Fibroblast of skin of right biceps (primary cell): ENCODE results near the gene ZNF212.
"Not testable (repeated sequence)": the region's sequence is repeated elsewhere in the genome, so short reads cannot be mapped to it uniquely, and the experiment has no call there.

Source experiments
- DNase-seq: peaks from one replicate; pipeline ENCODE4 v3.0.0-alpha.2; 2013

Gene ZNF212

GRCh38 chr7:149255174-149255573, 15.7 kb downstream of the ZNF212 start:
- DNase-seq, result no peak

- no peak for DNase-seq
Measured at GRCh38 chr7:149256568-149256967, 17.1 kb downstream of the ZNF212 start.

DNA sequence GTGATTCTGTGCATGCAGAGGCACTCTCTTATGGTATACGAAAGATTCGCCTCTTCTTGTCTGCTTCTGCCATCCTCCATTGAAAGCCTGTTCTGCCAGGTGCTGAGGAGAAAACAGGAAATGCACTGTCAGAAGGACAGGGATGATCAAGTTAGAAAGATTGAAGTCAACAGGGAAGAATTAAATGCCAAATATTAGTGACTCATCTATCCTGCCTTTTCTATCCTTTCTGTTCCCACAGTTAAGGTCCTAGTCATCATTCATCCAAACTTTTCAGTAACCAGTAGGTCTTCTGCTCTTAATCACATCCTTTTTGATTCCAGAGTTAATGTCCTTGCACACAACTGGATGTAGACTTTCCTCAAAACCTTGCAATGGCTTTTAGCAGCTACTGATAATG, 17.7 kb downstream of the ZNF212 start:
- peak; percentile 49 for DNase-seq

DNA sequence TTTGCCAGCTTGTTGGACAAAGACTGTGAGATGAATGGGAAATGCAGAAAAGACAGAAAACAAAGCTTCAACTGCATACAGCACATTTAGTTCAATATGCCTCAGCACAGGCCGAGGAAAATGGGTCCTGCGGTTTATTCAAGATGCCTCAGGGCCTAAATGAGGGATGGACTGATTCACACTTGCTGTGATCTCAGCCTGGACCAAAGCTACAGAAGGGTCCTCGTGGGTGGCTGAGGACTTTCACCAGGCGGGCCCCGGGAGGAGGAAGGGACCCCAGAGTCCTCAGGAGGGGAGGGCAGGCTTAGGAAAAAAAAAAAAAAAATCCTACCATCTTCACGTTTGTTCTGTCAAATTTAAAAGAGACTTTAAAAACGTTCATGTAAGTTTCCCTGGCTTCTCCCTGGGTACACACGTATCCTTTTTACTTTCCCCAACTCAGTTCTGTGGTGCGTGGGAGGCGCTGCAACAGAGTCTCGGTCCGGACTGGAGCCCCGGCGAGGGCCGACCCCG, 21.9 kb downstream of the ZNF212 start:
- DNase-seq, result peak; percentile 60

- DNase-seq, result peak; percentile 89
Measured at GRCh38 chr7:149261829-149262617, 22.6 kb downstream of the ZNF212 start, which contains the start of gene ZNF783. Gene ZNF783, plus strand, starts transcription at chr7:149262196. Its CDS starts 138 bp downstream, at chr7:149262334.

- no peak for DNase-seq
Measured at GRCh38 chr7:149266451-149266850, 27.0 kb downstream of the ZNF212 start.

GRCh38 chr7:149267733-149268132, 28.3 kb downstream of the ZNF212 start:
- no peak for DNase-seq

- DNase-seq, result not testable (repeated sequence)
Measured at GRCh38 chr7:149274424-149274823, 35.0 kb downstream of the ZNF212 start.

DNA sequence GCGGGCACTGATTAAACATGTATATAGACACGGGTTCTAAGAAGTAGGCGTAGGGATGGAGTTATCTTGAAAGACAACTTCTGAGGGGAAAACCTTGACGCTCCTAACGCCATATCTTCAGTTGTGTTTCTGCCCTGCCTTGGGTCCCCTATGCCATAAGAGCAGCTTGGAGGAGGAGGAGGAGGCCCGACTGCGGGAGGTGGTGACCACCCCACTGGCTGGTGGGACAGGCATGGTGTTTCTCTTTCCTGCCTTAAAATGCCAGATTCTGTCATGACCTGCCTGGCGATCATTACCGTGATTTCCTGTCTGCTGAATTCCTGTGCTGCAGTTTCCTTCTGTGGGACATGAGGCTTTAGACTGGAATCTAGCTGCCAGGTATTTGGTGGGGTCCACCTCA, 38.4 kb downstream of the ZNF212 start:
- DNase-seq, result no peak

DNA sequence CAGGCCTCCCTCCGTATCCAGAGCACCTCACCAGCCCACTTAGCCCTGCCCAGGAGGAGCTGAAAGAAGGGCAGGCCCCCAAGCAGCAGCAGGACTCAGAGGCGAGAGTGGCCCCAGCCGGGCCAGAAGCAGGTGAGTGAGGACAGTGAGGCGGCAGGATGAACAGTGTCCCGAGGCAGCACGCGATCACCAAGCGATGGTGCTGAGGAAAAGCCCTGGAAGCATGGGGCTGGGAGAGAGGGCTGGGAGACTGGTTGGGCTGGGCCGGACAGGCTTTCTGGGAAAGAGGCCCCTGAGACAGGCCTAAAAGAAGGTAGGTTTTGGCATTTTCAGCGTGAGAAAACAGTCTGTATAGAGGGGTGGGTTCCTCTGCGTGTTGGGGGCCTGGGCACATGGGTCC, 38.9 kb downstream of the ZNF212 start:
- no peak for DNase-seq

GRCh38 chr7:149279111-149279743, 39.8 kb downstream of the ZNF212 start:
- DNase-seq, result no peak

- DNase-seq, result no peak
Measured at GRCh38 chr7:149280151-149280550, 40.7 kb downstream of the ZNF212 start.

DNA sequence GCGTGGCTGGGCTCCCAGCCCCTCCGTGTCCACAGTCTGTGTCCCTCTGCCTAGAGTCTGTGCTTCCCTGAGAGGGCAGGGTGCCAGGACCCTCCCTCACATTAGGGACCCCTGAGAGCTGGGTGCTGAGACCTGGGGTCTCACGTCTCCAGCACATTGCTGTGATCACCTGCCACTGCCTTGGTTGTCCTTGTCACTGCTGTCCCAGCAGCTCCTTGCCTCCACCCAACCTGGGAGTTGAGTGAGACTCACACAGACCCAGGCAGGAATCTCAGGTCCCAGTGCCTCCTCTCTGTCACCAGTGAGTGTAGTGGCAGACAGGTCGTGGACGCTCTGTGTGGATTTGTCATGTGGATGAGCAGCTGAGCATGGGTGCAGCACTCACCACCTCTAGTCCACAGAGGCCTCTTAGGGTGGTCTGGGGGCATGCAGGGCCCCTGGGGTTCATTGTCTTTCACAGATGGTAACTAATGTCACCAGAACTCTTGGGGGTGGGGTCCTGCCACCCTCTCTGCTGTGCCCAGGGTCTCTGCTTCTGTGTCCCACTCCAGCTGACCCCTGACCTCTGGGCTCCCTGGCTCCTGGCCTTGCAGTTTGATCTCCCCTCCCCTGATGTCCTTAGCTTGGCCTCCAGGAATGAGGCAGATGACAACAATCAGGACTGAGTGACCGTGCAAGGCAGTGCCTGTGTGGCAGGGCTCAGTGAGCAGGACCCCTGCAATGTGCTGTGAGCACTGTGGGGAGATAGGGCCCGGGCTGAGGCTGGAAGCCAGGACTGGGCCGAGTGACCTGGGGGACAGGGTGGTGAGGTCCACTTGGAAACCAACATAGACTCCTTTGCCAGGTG, 41.4 kb downstream of the ZNF212 start:
- no peak for DNase-seq

DNA sequence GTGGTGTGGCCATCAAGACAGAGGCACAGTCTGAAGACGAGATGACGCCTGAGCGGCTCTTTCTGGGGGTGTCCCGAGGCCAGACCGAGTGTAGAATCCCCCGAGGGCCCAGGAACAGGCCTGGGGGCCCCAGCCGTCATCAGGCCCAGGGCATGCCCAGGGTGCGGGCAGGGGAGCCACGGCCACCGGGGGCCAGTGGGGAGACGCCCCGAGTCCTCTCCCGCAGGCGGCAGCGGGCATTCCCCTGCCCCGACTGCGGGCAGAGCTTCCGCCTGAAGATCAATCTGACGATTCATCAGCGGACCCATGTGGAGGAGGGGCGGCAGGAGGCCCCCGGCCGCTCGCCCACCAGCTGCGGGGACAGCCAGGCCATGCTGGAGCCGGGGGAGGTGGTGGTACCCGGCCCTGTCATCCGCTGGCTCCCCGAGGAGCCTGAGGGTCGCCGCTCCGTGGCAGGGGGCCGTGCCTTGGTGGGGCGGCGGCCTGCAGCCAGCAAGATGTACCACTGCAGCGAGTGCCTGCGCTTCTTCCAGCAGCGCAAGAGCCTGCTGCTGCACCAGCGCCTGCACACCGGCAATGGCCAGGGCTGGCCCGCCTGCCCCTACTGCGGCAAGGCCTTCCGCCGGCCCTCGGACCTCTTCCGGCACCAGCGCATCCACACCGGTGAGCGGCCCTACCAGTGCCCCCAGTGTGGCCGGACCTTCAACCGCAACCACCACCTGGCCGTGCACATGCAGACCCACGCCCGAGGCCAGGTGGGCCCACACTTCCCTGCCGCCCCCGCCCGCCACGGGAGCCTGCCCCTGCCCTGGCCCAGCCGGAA, 42.3 kb downstream of the ZNF212 start:
- DNase-seq, result no peak

GRCh38 chr7:149282331-149282655, 42.8 kb downstream of the ZNF212 start:
- DNase-seq, result no peak

DNA sequence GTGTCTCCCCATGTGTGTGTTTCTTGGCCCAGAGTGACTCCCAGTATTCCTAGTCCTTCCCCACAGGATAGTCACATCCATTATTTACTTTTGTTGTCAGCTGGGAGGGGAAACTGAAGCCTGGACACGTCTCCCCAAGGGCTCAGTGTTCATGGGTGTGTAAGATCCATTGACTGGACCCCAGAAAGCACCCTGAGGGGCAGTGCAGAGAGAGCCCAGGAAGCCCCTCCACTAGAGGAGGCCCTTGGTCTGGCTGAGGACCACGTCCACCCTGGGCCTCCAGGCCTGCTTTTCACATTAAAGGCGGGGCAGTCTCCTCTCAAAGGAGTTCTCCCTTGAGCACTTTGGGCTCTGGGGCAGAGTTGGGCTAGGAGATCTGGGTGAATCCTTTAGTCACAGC, 43.9 kb downstream of the ZNF212 start:
- no peak for DNase-seq

GRCh38 chr7:149284343-149284742, 44.9 kb downstream of the ZNF212 start:
- DNase-seq, result no peak

DNA sequence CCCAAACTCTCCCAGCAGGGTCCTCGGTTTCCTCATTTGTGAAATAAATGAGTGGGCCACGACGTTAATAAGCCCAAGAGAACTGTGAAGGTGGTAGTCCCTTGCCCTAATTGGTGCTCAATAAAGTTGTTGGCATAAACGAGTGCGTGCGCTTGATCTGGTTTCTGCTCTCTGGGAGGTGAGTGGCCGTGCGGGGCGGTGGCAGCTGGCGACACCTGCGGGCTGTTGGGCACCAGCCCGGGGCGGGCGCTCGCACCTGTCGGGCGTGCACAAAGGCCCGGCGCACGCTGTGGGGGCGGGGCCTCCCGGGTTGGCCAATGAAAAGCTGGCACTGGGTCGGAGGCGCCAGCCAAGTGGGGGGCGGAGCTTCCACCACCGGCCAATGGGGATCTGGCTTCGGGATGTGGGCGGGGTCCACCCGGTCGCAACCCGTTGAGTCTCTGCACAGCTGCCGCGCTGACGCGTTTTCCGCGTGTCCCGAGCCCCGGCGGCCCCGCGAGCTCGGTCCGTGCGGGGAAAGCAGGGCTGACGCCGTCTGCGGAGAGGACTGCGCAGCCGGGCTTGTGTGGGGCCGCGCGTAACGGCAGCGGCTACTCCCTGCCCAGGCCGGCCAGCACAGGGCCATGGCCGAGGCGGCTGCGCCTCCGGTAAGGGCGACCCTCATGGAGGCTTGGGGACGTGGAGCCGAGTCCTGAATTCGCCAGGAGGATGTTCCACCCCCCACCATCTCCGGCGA, 45.6 kb downstream of the ZNF212 start:
- peak; percentile 86 for DNase-seq

DNA sequence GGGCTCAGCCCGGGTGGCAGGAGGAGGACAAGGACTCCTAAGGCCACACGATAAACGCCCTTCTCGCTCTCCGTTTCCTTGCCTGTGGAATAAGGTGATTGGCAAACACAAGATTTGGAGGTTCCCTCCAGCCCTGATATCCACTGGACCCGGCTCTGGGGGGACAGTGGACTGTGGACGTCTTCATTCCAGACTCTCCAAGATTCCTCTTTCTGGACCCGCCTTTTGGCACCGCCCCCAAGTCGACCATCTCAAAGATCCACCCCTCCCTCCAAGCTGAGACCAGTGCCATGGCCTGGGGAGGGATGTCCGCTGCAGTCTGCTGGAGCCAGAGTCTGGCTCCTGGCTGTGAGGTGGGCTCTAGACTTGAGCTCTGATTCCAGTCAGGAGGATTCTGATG, 46.2 kb downstream of the ZNF212 start:
- peak; percentile 28 for DNase-seq

DNA sequence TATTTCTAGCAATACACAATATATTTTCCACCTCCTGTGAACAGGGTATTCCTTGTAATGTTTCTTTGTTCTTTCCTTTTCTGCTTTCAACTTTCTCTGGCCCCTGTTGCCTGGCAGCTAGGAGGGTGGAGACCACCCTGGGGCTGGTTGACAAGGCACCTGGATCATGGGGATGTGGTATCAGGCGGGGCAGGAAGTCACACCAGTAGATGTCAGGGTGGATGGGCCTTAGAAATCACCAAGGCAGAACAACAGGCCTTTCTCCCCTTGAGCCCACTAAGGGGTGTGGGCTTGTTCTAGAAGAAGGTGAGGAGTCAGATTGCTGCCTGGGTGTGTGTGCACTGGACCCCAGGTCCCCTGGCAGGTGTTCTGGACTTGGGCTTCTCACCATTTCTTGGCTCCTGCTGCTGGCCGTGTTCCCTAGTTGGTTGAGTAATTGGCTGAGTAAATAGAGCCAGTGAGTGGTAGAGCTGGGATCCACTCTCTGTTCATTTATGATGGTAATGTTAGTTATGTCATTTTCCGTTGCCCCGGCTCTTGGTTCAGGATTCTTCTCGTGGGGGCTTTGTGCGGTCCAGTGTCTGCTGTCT, 47.5 kb downstream of the ZNF212 start:
- no peak for DNase-seq

GRCh38 chr7:149287622-149288021, 48.2 kb downstream of the ZNF212 start:
- no peak for DNase-seq
